ENCODE results near the gene HOXB6.

GRCh38 chr17:48646183-48647102 lies 41.7 kb upstream of the HOXB6 start:
- TF ChIP-seq CTCF (IDR thresholded peaks at IDR 0.05) = no peak
- no peak for TF ChIP-seq POLR2A (IDR thresholded peaks at IDR 0.05)

Data from testis (tissue), 2 donors.